Stomach (tissue), 9 donors: ENCODE data around the gene ANKRD39. TPM values are rescaled to one million over a fixed set of nuclear protein-coding genes. Genes with fewer than 3 reads are reported as not detected.

Experiments
- DNase-seq, 2 donors: peaks; one replicate each; pipeline versions ENCODE4 v3.0.0 to v3.0.0-alpha.2; 2013 to 2019
- H3K27ac ChIP-seq, 5 donors: fragments of 200-600 bp in 4 of 5; sonication (generic) in 4 of 5; one replicate each; pipeline ENCODE4 v1.5.1; 2013 to 2019; ENCODE audit warnings: mild to moderate bottlenecking in 1 of 5, moderate library complexity in 1 of 5
- H3K27me3 ChIP-seq, 3 donors: fragments of 200-600 bp; sonication (generic); one replicate each; pipeline ENCODE4 v1.5.1; 2017 to 2019; ENCODE audit warnings: mixed run types in 1 of 3
- H3K36me3 ChIP-seq, 4 donors: fragments of 200-600 bp; sonication (generic); 1 replicate in 3 of 4; 2 replicates in 1 of 4; pipeline ENCODE4 v1.5.1; 2016 to 2019
- H3K4me1 ChIP-seq, 4 donors: fragments of 200-600 bp; sonication (generic); one replicate each; pipeline ENCODE4 v1.5.1; 2016 to 2019
- H3K4me3 ChIP-seq, 4 donors: fragments of 200-600 bp; sonication (generic) in 3 of 4; one replicate each; pipeline ENCODE4 v1.5.1; 2016 to 2019; ENCODE audit warnings: mild to moderate bottlenecking in 1 of 4
- H3K9me3 ChIP-seq, 4 donors: fragments of 200-600 bp; sonication (generic); one replicate each; pipeline ENCODE4 v1.5.1; 2016 to 2019
- CTCF ChIP-seq, 7 experiments: fragments of 450-650 bp in 4 of 7; fragments of 200-600 bp in 3 of 7; sonication (generic) in 3 of 7; IDR thresholded peaks; one replicate each; pipeline ENCODE4 v1.5.1; 2016 to 2019; ENCODE audit warnings: antibody characterized with exemption in 7 of 7, control low read depth in 2 of 7, mild to moderate bottlenecking in 1 of 7
- EP300 ChIP-seq: sonication (generic); formaldehyde crosslinking; IDR thresholded peaks from one replicate; pipeline ENCODE4 v1.6.1; 2017; ENCODE audit warnings: antibody characterized with exemption
- POLR2A ChIP-seq, 4 donors: fragments of 450-650 bp; IDR thresholded peaks; one replicate each; pipeline ENCODE4 v1.6.1; 2016; ENCODE audit warnings: antibody characterized with exemption in 4 of 4, control low read depth in 2 of 4, mild to moderate bottlenecking in 1 of 4, moderate library complexity in 1 of 4
- POLR2AphosphoS5 ChIP-seq, 3 donors: sonication (generic); formaldehyde crosslinking; IDR thresholded peaks; one replicate each; pipeline ENCODE4 v1.6.1; 2016; ENCODE audit warnings: antibody characterized with exemption in 3 of 3
- WGBS, 5 donors: extraction: QIAGEN DNeasy Blood & Tissue Kit in 3 of 5; methylation state at CpG; one replicate each; pipeline versions ENCODE4 v1.1.5 to v1.1.7; 2013 to 2018; 5-methylcytosine and 5-hydroxymethylcytosine counted together
- intact Hi-C: fragments of 100-400 bp; cut with DNase I; formaldehyde crosslinking; loops from one replicate; pipeline ENCODE4 v1.15.1; 2023; ENCODE audit warnings: low total_unique reads
- polyA plus RNA-seq, 3 donors: library from polyadenylated mRNA; stranded (reverse); fragments of 200-250 nt; gene quantifications; one replicate each; pipeline ENCODE4 v1.2.3, GENCODE V29; 2013
- total RNA-seq, 5 donors: library from RNA; depleted of rRNA; stranded (reverse); fragments of >200 nt; gene quantifications; one replicate each; pipeline versions ENCODE4 v1.1.0 to v1.2.3, GENCODE V29; 2014 to 2016
- donor health status: healthy with polysubstance abuse.
- donor health status: Bipolar disorder and iron deficiency.
- donor health status: healthy.

The ANKRD39 gene
- total and polyA plus RNA-seq, 8 donors = 2.8 to 32.1 (median 12.8) TPM

- no peak for DNase-seq
- TF ChIP-seq EP300 = no peak
- no peak for TF ChIP-seq POLR2A (IDR thresholded peaks at IDR 0.05)
- TF ChIP-seq POLR2AphosphoS5 (IDR thresholded peaks at IDR 0.05) = no peak
- TF ChIP-seq CTCF (IDR thresholded peaks at IDR 0.05) = no peak
- H3K4me1 ChIP-seq = peaks cover 2 to 16% (median 8%) of the 10 kb centered on the region in 4 donors
- no peaks in the 10 kb centered on the region for H3K27me3 ChIP-seq
- H3K9me3 ChIP-seq = no peaks in the 10 kb centered on the region
- H3K27ac ChIP-seq = no peak overlapping the region
- no peak overlapping the region for H3K4me3 ChIP-seq
- intact Hi-C loops = no loop called here
- WGBS, 5 donors = 81 to 88% (median 84%) methylated on average over 11 to 12 of the region's 12 CpGs
- peaks cover 0 to 38% (median 31%) of the 10 kb centered on the region in 4 donors for H3K36me3 ChIP-seq
Measured at GRCh38 chr2:96809951-96810782, 47.6 kb downstream of the ANKRD39 start.

GRCh38 chr2:96809216-96809882, 48.5 kb downstream of the ANKRD39 start:
- no peak overlapping the region for H3K4me3 ChIP-seq
- TF ChIP-seq POLR2A (IDR thresholded peaks at IDR 0.05) (no peak), EP300 (no peak), POLR2AphosphoS5 (IDR thresholded peaks at IDR 0.05) (no peak), CTCF (IDR thresholded peaks at IDR 0.05) (no peak)
- intact Hi-C loops = no loop called here
- peaks cover 0 to 39% (median 32%) of the 10 kb centered on the region in 4 donors for H3K36me3 ChIP-seq
- no peaks in the 10 kb centered on the region for H3K27me3 ChIP-seq
- no peak overlapping the region for H3K27ac ChIP-seq
- 86 to 91% (median 88%) methylated on average over 6 to 13 of the region's 13 CpGs for WGBS, 5 donors
- no peaks in the 10 kb centered on the region for H3K9me3 ChIP-seq
- no peak for DNase-seq
- H3K4me1 ChIP-seq = peaks cover 0 to 11% (median 3%) of the 10 kb centered on the region in 4 donors

GRCh38 chr2:96808176-96808837, 49.5 kb downstream of the ANKRD39 start:
- intact Hi-C loops = no loop called here
- DNase-seq = no peak
- Histone ChIP-seq H3K4me3 (no peak overlapping the region), H3K27ac (no peak overlapping the region), H3K36me3 (peaks cover 0 to 41% (median 32%) of the 10 kb centered on the region in 4 donors), H3K27me3 (no peaks in the 10 kb centered on the region), H3K4me1 (peaks cover 0 to 11% (median 3%) of the 10 kb centered on the region in 4 donors), H3K9me3 (no peaks in the 10 kb centered on the region)
- 56 to 74% (median 64%) methylated on average over 10 of the region's 10 CpGs for WGBS, 5 donors
- no peak for TF ChIP-seq POLR2AphosphoS5 (IDR thresholded peaks at IDR 0.05)
- no peak for TF ChIP-seq POLR2A (IDR thresholded peaks at IDR 0.05)
- TF ChIP-seq CTCF (IDR thresholded peaks at IDR 0.05) = no peak
- no peak for TF ChIP-seq EP300

GRCh38 chr2:96807127-96807471, 50.7 kb downstream of the ANKRD39 start:
- Histone ChIP-seq H3K4me1 (peaks cover 0 to 5% (median 2%) of the 10 kb centered on the region in 4 donors), H3K4me3 (no peak overlapping the region), H3K9me3 (no peaks in the 10 kb centered on the region), H3K27ac (peak overlapping the region in 4 of 5 donors; percentile 24 to 61 (median 38)), H3K36me3 (peaks cover 0 to 46% (median 39%) of the 10 kb centered on the region in 4 donors), H3K27me3 (no peaks in the 10 kb centered on the region)
- TF ChIP-seq POLR2AphosphoS5 (IDR thresholded peaks at IDR 0.05) (no peak), CTCF (IDR thresholded peaks at IDR 0.05) (no peak), POLR2A (IDR thresholded peaks at IDR 0.05) (no peak), EP300 (no peak)
- 85 to 95% (median 91%) methylated on average over 8 to 10 of the region's 10 CpGs for WGBS, 5 donors
- DNase-seq = no peak
- intact Hi-C loops = no loop called here
